HG03565 (cell line): ENCODE measurements around the gene PHYKPL.

Source experiments
- ATAC-seq: cut with Tn5 transposase; IDR thresholded peaks from one replicate; pipeline ENCODE4 v1.9.1; 2021; ENCODE audit warnings: mild to moderate bottlenecking, moderate library complexity; ENCODE audit not compliant: unreplicated experiment

The PHYKPL gene

GRCh38 chr5:178232124-178232919, at the start of gene PHYKPL:
TSS of gene PHYKPL (minus strand) at chr5:178232802. CDS start at chr5:178232550, 252 bp downstream.
- ATAC-seq: peak; percentile 51

DNA sequence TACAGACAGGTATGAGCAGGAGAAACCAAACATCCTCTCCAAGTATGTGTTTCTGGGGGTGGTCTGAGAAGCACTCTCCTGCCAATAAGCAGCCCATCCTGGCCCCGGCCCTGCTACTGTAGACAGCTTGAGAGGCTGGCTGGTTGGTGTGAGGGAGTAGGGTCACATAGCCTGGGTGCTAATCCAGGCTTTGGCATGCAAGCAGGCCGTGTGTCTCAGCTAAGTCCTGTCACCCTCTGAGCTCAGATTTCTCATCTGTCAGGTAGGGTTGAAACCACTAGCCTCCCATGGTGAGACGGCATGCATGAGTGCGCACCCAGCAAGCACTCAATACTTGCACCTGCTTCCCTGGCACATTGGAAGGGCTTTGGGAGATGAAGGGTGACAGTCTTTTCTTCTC, 49.8 kb upstream of the PHYKPL start:
- no peak for ATAC-seq

DNA sequence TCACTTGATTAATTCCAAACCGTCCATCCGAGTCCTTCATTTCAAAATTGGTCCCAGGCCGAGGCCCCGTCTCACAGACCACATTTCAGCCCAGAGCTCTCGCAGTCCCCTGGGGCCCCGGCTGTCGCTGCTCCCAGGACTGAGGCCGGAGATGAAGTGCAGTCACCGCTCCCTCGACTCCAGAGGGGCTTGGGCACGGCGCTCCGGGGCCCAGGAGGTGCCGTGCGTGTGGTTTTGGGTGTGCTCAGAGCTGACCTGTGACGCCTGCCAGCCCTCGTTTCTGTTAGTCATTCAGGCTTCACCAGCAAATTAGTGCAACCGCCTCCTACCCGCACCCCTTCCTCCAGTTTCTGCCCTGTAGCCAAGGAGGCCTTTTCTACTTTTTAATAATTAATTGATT, 48.7 kb upstream of the PHYKPL start:
- ATAC-seq: no peak

- ATAC-seq: no peak
These were observed 48.0 kb upstream of the PHYKPL start for GRCh38 chr5:178280631-178281030.

DNA sequence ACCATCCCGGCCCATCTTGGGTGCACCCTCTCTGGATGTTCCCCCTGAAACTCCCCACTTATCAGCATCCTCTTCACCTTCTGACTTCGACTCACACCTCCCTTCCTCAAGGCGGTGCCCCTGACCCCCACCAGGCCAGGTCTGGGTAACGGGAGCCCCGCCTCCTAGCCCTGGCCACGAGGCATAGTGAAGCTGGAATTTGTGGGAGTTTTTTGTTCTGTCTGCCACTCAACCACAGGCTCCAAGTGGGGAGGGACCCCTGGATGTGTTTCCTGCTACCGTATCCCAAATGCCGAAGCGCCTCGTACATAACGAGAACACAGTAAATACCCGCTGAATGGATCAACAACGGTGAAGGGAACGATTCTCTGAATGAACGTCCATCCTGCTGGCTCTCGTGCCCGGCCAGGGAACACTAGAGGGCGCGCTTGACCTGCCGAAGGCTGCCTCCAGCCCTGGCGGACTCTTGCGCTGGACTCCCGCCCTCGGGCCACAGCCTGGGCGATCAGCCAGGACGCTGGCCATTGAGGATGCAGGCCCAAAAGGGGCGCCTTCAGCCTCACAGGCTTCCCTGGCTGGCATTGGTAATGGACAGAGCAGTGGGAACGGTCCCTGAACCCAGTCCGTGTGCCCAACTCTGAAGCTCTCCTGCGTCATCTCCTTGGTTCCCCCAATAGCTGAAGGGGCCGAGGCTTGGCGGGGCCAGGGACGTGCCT, 47.3 kb upstream of the PHYKPL start:
- ATAC-seq: no peak

GRCh38 chr5:178279026-178279722, 46.6 kb upstream of the PHYKPL start:
- ATAC-seq: no peak

DNA sequence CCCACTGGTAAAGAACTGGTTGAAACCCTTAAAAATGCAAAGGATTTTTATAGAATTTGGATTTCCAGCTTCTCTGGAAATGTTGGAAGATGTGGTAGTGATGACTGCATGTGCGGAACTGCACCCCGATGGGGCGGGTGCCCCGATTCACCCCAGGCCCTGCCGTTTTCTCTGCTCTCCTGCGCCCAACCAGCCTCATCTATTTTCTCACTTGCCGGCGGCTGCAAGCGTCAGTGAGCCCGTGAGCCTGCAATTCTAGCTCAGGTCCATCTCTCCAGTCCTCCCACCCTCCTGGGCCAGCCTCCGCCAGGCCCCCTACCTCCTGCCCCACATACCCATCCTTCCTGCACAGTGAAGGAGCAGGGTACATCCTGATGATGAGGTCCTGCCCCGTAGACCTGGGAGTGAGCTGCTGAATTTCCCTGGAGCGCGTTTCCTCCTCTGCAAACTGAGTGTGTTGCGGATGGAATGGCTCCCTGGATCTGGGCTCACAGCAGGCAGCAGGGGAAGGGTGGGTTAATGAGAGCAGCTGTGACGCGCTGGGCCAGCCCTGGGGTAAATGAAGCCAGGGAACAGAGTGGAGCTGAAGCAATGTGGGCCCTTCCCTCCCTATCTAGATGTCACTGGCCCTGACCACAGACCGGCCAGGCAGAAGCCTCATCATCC, 45.9 kb upstream of the PHYKPL start:
- ATAC-seq: no peak

DNA sequence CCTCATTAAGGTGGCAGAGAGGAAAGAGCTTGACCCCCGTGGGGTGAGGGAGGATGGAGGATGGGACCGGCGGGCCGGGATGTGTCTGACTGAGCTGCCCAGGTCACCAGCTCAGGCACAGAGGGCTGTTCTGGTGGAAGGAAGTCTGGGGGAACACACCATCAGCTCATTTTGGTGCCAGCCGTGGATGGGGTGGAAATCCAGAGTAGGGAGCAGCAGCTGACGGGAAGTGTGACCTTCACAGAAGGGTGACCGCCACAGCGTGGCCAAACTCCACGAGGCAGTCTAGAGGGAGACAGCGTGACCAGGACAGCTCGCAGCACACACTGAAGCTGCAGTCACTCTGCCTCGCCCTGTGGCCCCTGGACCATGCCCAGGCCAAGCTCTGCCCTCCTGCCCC, 45.3 kb upstream of the PHYKPL start:
- ATAC-seq: no peak

DNA sequence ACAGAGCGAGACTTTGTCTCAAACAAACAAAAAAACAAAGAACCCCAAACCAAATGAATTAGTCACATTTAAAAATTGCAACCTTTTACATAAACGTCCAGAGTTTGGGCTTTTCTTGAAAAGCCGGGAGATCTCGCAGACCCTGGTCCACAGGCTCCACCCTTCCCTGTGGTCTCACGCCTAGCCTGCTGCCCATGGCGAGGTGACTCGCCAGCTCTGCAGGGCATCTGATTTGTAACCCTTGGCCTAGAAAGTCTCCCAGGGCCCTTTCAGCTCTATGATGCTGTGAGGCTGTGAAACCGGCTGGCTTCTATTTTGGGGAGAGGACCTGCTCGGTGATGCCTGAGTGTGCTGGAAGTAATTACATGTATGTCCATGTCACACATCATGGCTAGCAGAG, 44.7 kb upstream of the PHYKPL start:
- ATAC-seq: no peak

DNA sequence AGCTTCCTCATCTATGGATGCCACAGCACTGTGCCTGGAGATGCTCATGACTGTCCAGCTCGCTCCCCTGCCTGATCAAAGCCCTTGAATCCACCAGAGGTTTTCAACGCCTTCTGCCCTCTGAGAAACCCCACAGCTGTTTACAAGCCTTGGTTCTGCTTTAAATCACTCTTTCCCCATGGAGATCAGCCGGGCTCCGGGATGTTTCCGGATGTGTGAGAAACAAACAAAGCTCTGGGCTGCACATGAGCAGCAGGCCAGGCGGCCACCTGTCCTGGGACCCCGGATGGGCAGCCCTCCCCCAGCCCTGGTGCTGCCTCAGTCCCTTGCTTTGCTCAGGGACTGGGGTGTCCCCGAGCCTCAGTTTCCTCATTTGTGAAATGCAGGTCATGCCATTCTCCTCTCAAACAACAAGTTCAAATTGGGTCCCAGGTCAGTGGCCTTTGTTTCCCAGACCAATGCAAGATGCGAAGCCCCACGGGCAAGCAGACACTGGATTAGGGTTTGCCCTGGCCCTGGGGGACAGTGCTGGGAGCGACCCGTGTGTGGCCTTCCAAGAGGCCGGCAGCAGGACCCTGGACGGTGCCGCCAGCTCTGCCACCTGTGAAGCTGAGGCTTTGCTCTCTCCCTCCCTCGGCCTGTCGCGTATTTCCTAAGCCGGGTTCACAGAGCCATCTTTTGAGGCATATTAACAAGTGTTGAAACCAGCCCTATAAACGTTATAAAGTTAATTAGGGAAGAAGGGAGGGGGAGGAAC, 42.4 kb upstream of the PHYKPL start:
- no peak for ATAC-seq

DNA sequence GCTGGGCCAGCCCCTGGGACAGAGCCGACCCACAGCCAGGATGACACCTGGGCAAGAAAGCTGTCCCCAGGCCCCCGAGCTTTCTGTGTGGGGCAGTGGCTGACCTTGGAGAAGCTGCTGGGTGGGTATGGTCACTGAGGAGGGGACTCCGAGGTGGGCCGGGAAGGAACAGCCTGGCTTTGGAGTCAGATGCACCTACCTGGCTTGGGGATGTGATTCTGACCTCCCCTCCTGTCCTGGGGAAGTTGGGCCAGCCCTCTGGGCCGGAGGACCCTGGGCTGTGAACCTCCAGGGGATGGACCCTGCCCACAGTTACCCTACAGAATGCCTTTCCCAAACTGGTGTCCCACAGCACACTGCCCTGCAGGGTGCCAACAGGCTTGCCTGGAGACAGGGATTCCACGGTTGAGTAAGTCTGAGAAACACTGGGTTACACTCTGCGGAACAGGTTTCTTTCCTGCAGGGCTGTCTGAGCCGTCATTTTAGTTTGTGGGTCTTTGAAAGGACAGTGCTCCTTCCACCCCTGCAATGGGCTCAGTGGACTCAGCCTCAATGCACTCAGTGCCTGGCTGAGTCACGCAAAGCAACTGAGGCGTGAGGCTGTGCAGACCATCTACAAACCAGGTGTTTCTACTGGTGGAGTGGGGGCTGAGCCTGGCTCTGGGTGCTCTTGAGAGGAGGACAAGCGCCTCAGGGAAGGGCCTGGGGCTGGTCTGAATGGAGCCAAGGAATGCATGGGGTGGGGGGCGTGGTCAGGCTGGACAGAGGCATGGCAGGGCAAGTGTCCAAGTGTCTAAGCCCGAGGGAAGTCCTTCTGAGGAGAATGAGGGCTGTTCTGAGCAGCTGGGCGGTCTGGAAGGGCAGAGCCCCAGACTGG, 41.3 kb upstream of the PHYKPL start:
- ATAC-seq: no peak

GRCh38 chr5:178273041-178273440, 40.4 kb upstream of the PHYKPL start:
- ATAC-seq: no peak

DNA sequence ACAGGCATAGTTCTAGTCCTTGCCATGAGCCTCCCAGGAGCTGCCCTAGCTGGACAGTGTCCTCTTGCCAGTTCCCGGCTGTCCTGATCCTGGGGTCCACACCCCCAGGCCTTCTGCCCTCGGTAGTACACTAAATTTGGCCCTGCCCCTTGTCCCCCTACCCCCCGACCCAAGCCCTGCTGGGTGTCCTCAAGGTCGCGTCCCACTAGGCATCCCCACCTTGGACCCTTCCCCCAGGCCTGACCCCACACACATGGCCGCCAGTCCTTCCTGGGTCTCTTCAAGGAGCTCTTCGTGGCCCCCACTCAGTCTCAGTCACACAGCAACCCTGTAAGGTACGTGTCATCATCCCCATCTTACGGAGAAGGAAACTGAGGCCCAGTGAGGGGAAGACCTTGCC, 40.0 kb upstream of the PHYKPL start:
- ATAC-seq: no peak

- no peak for ATAC-seq
These were observed 39.3 kb upstream of the PHYKPL start for GRCh38 chr5:178271726-178272479.

- ATAC-seq: no peak
These were observed 38.6 kb upstream of the PHYKPL start for GRCh38 chr5:178271231-178271630.

GRCh38 chr5:178269499-178269898, 36.9 kb upstream of the PHYKPL start:
- no peak for ATAC-seq

DNA sequence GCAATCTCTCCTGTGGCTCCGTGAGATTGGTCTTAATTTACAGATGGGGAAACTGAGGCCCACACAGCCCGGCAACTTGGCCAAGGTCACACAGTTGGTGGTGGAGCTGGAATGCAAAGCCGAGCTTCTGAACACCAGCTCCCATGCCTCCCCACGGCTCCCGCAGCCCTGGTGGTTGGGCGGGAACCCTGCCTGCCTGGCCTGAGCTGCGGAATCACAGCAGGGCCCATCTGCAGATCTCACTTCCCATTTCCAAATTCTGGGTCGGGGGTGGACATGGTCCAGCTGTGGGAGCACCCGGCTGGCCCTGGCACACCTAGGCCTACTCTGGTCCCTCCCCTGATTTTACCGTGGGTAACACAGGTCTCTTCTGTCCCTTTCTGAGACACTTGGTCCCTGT, 35.3 kb upstream of the PHYKPL start:
- no peak for ATAC-seq

GRCh38 chr5:178267245-178267644, 34.6 kb upstream of the PHYKPL start:
- no peak for ATAC-seq

GRCh38 chr5:178266581-178266980, 34.0 kb upstream of the PHYKPL start:
- no peak for ATAC-seq
